MM.1S (cell line): ENCODE measurements around the gene BLOC1S3.

Experiments used
- CTCF ChIP-seq: fragments of 300-600 bp; sonication (generic); IDR thresholded peaks from 2 replicates; pipeline ENCODE4 v1.5.1; 2016; ENCODE audit warnings: antibody characterized with exemption, low read length, mixed read lengths
- EZH2 ChIP-seq: fragments of 300-600 bp; sonication (generic); optimal IDR thresholded peaks from 2 replicates; pipeline ENCODE3; 2017; ENCODE audit warnings: low read depth, mild to moderate bottlenecking, antibody characterized with exemption, low read length, mixed read lengths

- TF ChIP-seq CTCF (no peak), EZH2 (no peak)
Measured at GRCh38 chr19:45135176-45135885, 43.3 kb upstream of the BLOC1S3 start.
